Neuronal stem cell (in vitro differentiated cells): ENCODE results near the gene CCDC190. TPM values are rescaled to one million over a fixed set of nuclear protein-coding genes. Genes with fewer than 3 reads are reported as not detected.

Experiments used
- DNase-seq: peaks from one replicate; pipeline ENCODE4 v3.0.0-alpha.2; 2013; ENCODE audit warnings: low spot score
- H2AFZ ChIP-seq: one replicate; pipeline ENCODE4 v1.6.1; 2013; ENCODE audit warnings: mild to moderate bottlenecking, low read length, inconsistent platforms
- H2AK5ac ChIP-seq: 2 replicates; pipeline ENCODE4 v1.6.1; 2013; ENCODE audit warnings: low read depth, mild to moderate bottlenecking, inconsistent platforms, low read length, moderate library complexity, mixed read lengths
- H2BK120ac ChIP-seq: 2 replicates; pipeline ENCODE4 v1.6.1; 2013; ENCODE audit warnings: low read depth, mild to moderate bottlenecking, inconsistent platforms, low read length, moderate library complexity, mixed read lengths
- H2BK12ac ChIP-seq: one replicate; pipeline ENCODE4 v1.6.1; 2013; ENCODE audit warnings: low read length, inconsistent platforms
- H2BK15ac ChIP-seq: 2 replicates; pipeline ENCODE4 v1.6.1; 2013; ENCODE audit warnings: mild to moderate bottlenecking, low read length, inconsistent platforms, mixed read lengths
- H2BK5ac ChIP-seq: one replicate; pipeline ENCODE4 v1.6.1; 2013; ENCODE audit warnings: inconsistent platforms, mild to moderate bottlenecking, low read length, moderate library complexity
- H3K14ac ChIP-seq: one replicate; pipeline ENCODE4 v1.6.1; 2013; ENCODE audit warnings: low read length, inconsistent platforms
- H3K18ac ChIP-seq: 2 replicates; pipeline ENCODE4 v1.6.1; 2013; ENCODE audit warnings: low read length, inconsistent platforms
- H3K23ac ChIP-seq: 2 replicates; pipeline ENCODE4 v1.6.1; 2013; ENCODE audit warnings: low read depth, mild to moderate bottlenecking, mixed read lengths, low read length, inconsistent platforms; ENCODE audit not compliant: poor library complexity
- H3K27ac ChIP-seq: replicated peaks from 3 replicates; pipeline ENCODE4 v1.5.1; 2013; ENCODE audit warnings: low read length, inconsistent platforms
- H3K27me3 ChIP-seq, 3 experiments: 2 replicates each; pipeline ENCODE4 v1.6.1; 2013; ENCODE audit warnings: low read length in 3 of 3, mild to moderate bottlenecking in 2 of 3, inconsistent platforms in 1 of 3, low read depth in 1 of 3, mixed read lengths in 1 of 3, moderate library complexity in 1 of 3; ENCODE audit not compliant: control insufficient read depth in 3 of 3, insufficient read depth in 3 of 3
- H3K36me3 ChIP-seq, 2 donors: replicated peaks in 1 of 2; 2 replicates each; pipeline ENCODE4 v1.6.1; 2013; ENCODE audit warnings: low read length in 2 of 2; ENCODE audit not compliant: control insufficient read depth in 2 of 2, insufficient read depth in 2 of 2
- H3K4ac ChIP-seq: 2 replicates; pipeline ENCODE4 v1.6.1; 2013; ENCODE audit warnings: inconsistent platforms, mild to moderate bottlenecking, low read length, moderate library complexity
- H3K4me1 ChIP-seq, 2 donors: 1 replicate in 1 of 2; 2 replicates in 1 of 2; pipeline ENCODE4 v1.6.1; 2013; ENCODE audit warnings: low read length in 2 of 2, low read depth in 1 of 2; ENCODE audit not compliant: control insufficient read depth in 2 of 2, insufficient read depth in 1 of 2
- H3K4me2 ChIP-seq: one replicate; pipeline ENCODE4 v1.6.1; 2013; ENCODE audit warnings: mild to moderate bottlenecking, low read length, inconsistent platforms; ENCODE audit not compliant: insufficient read depth, poor library complexity, severe bottlenecking
- H3K4me3 ChIP-seq, 2 donors: 2 replicates each; pipeline ENCODE4 v1.5.1; 2013; ENCODE audit warnings: low read length in 2 of 2, mild to moderate bottlenecking in 2 of 2, inconsistent platforms in 1 of 2, moderate library complexity in 1 of 2
- H3K79me1 ChIP-seq: one replicate; pipeline ENCODE4 v1.6.1; 2013; ENCODE audit warnings: low read depth, mild to moderate bottlenecking, inconsistent platforms, low read length, moderate library complexity
- H3K9ac ChIP-seq: one replicate; pipeline ENCODE4 v1.6.1; 2013; ENCODE audit warnings: mild to moderate bottlenecking, low read depth, low read length, inconsistent platforms; ENCODE audit not compliant: poor library complexity
- H3K9me3 ChIP-seq, 2 donors: replicated peaks in 1 of 2; 2 replicates each; pipeline versions ENCODE3 to v1.6.1; 2013; ENCODE audit warnings: low read length in 2 of 2, mild to moderate bottlenecking in 2 of 2, inconsistent platforms in 1 of 2, low read depth in 1 of 2, mixed read lengths in 1 of 2, moderate library complexity in 1 of 2; ENCODE audit not compliant: control insufficient read depth in 2 of 2, insufficient read depth in 1 of 2
- H4K8ac ChIP-seq: one replicate; pipeline ENCODE4 v1.6.1; 2013; ENCODE audit warnings: low read depth, mild to moderate bottlenecking, inconsistent platforms, low read length, moderate library complexity
- H4K91ac ChIP-seq: one replicate; pipeline ENCODE4 v1.6.1; 2013; ENCODE audit warnings: low read length, low read depth, mild to moderate bottlenecking, inconsistent platforms; ENCODE audit not compliant: poor library complexity
- WGBS, 2 donors: extraction: QIAGEN DNeasy Blood & Tissue Kit; methylation state at CpG; one replicate each; pipeline ENCODE4 v1.1.7; 2013; ENCODE audit warnings: missing lambda C conversion rate in 2 of 2, mixed read lengths in 1 of 2; ENCODE audit not compliant: insufficient read length in 2 of 2, insufficient replicate concordance in 1 of 2; ENCODE audit errors: extremely low coverage in 2 of 2; 5-methylcytosine and 5-hydroxymethylcytosine counted together
- polyA plus RNA-seq, 2 experiments: library from polyadenylated mRNA; stranded (reverse); fragments of 200-250 nt; gene quantifications; one replicate each; pipeline ENCODE4 v1.2.3, GENCODE V29; 2013

The CCDC190 gene
- not detected for polyA plus RNA-seq (2013, experiment 1 of 2)
- polyA plus RNA-seq (2013, experiment 2 of 2) = not detected

- no peak within 1 kb of the TSS for H3K4ac ChIP-seq
- no peak within 1 kb of the TSS for H4K8ac ChIP-seq
- H4K91ac ChIP-seq = no peak within 1 kb of the TSS
- H2AFZ ChIP-seq = no peak within 1 kb of the TSS
- H2BK15ac ChIP-seq = no peak within 1 kb of the TSS
- peaks cover 0 to 5% of the 10 kb centered on the region in 2 donors for H3K4me1 ChIP-seq
- no peak for DNase-seq
- H3K79me1 ChIP-seq = no peaks in the 10 kb centered on the region
- no peak within 1 kb of the TSS for H2BK5ac ChIP-seq
- H3K27ac ChIP-seq = no peak within 1 kb of the TSS
- no peaks in the 10 kb centered on the region for H3K9me3 ChIP-seq
- H2BK12ac ChIP-seq = no peak within 1 kb of the TSS
- no peak within 1 kb of the TSS for H2AK5ac ChIP-seq
- no CpG with 5 or more reads among the region's 4 CpGs for WGBS, 2 donors
- no peak within 1 kb of the TSS for H3K9ac ChIP-seq
- no peak within 1 kb of the TSS for H3K4me3 ChIP-seq
- H3K4me2 ChIP-seq = no peak within 1 kb of the TSS
- no peak within 1 kb of the TSS for H2BK120ac ChIP-seq
- H3K27me3 ChIP-seq = peaks cover 0 to 11% (median 0%) of the 10 kb centered on the region in 3 experiments
- H3K14ac ChIP-seq = no peak within 1 kb of the TSS
- peak within 1 kb of the TSS; percentile 35 for H3K18ac ChIP-seq
- H3K23ac ChIP-seq = no peak within 1 kb of the TSS
- no peaks in the 10 kb centered on the region for H3K36me3 ChIP-seq
These were observed at the start of gene CCDC190 for GRCh38 chr1:162861101-162861500. CCDC190 (minus strand) TSS chr1:162861175; CDS start chr1:162859646, 1,529 bp downstream.

- no peak for DNase-seq
- Histone ChIP-seq H3K36me3 (no peaks in the 10 kb centered on the region), H2BK120ac (no peak overlapping the region), H3K18ac (no peak overlapping the region), H2BK15ac (no peak overlapping the region), H4K8ac (no peak overlapping the region), H3K9me3 (no peaks in the 10 kb centered on the region), H3K23ac (no peak overlapping the region), H3K4me1 (peaks cover 0 to under 1% of the 10 kb centered on the region in 2 donors), H3K79me1 (no peaks in the 10 kb centered on the region), H3K14ac (no peak overlapping the region), H4K91ac (no peak overlapping the region), H3K4me3 (no peak overlapping the region), H3K4me2 (no peak overlapping the region), H2AK5ac (no peak overlapping the region), H3K27me3 (peaks cover 0 to 5% (median 0%) of the 10 kb centered on the region in 3 experiments), H2BK12ac (no peak overlapping the region), H3K9ac (no peak overlapping the region), H2BK5ac (no peak overlapping the region), H3K27ac (no peak overlapping the region), H2AFZ (no peak overlapping the region), H3K4ac (no peak overlapping the region)
- no CpG with 5 or more reads among the region's 2 CpGs for WGBS, 2 donors
These were observed 49.2 kb upstream of the CCDC190 start for GRCh38 chr1:162910161-162910560.

- no CpG with 5 or more reads among the region's 2 CpGs for WGBS, 2 donors
- H2BK15ac ChIP-seq = no peak overlapping the region
- H3K27ac ChIP-seq = no peak overlapping the region
- no peak overlapping the region for H3K4me2 ChIP-seq
- no peak overlapping the region for H3K4ac ChIP-seq
- no peaks in the 10 kb centered on the region for H3K9me3 ChIP-seq
- no peak overlapping the region for H2BK12ac ChIP-seq
- H3K79me1 ChIP-seq = no peaks in the 10 kb centered on the region
- no peak overlapping the region for H2AFZ ChIP-seq
- H4K8ac ChIP-seq = no peak overlapping the region
- H3K23ac ChIP-seq = no peak overlapping the region
- no peak overlapping the region for H4K91ac ChIP-seq
- peaks cover 0 to 8% (median 0%) of the 10 kb centered on the region in 3 experiments for H3K27me3 ChIP-seq
- no peak overlapping the region for H3K14ac ChIP-seq
- no peak overlapping the region for H3K4me3 ChIP-seq
- no peaks in the 10 kb centered on the region for H3K36me3 ChIP-seq
- H2BK5ac ChIP-seq = no peak overlapping the region
- no peak overlapping the region for H2AK5ac ChIP-seq
- peaks cover 0 to 6% of the 10 kb centered on the region in 2 donors for H3K4me1 ChIP-seq
- no peak overlapping the region for H2BK120ac ChIP-seq
- no peak for DNase-seq
- H3K18ac ChIP-seq = no peak overlapping the region
- no peak overlapping the region for H3K9ac ChIP-seq
These were observed 47.8 kb upstream of the CCDC190 start for GRCh38 chr1:162908780-162909179.

GRCh38 chr1:162908236-162908635, 47.3 kb upstream of the CCDC190 start:
- Histone ChIP-seq H3K27ac (no peak overlapping the region), H2BK15ac (no peak overlapping the region), H3K23ac (no peak overlapping the region), H3K4me3 (no peak overlapping the region), H3K14ac (no peak overlapping the region), H3K36me3 (no peaks in the 10 kb centered on the region), H2AK5ac (no peak overlapping the region), H3K4me2 (no peak overlapping the region), H3K79me1 (no peaks in the 10 kb centered on the region), H3K4me1 (peaks cover 0 to 6% of the 10 kb centered on the region in 2 donors), H3K18ac (no peak overlapping the region), H2BK120ac (no peak overlapping the region), H2BK5ac (no peak overlapping the region), H4K8ac (no peak overlapping the region), H2BK12ac (no peak overlapping the region), H3K4ac (no peak overlapping the region), H3K9ac (no peak overlapping the region), H3K27me3 (peaks cover 0 to 8% (median 0%) of the 10 kb centered on the region in 3 experiments), H2AFZ (no peak overlapping the region), H4K91ac (no peak overlapping the region), H3K9me3 (no peaks in the 10 kb centered on the region)
- no CpG with 5 or more reads among the region's 2 CpGs for WGBS, 2 donors
- no peak for DNase-seq
